Retinal pigment epithelial cell (primary cell): ENCODE measurements around the gene CHIT1.

Experiments used
- DNase-seq: peaks from one replicate; pipeline ENCODE4 v3.0.0-alpha.2; 2010; ENCODE audit warnings: low read depth
- H3K4me3 ChIP-seq: 2 replicates; pipeline ENCODE4 v1.5.1; 2011; ENCODE audit warnings: mild to moderate bottlenecking, low read length, control low read depth, moderate library complexity
- TF ChIP-seq, protein P1 (sequence below): conservative IDR thresholded peaks from 2 replicates; pipeline ENCODE4 v1.5.1; 2011; ENCODE audit warnings: low read depth, low read length, control low read depth, inconsistent platforms

The CHIT1 gene

DNA sequence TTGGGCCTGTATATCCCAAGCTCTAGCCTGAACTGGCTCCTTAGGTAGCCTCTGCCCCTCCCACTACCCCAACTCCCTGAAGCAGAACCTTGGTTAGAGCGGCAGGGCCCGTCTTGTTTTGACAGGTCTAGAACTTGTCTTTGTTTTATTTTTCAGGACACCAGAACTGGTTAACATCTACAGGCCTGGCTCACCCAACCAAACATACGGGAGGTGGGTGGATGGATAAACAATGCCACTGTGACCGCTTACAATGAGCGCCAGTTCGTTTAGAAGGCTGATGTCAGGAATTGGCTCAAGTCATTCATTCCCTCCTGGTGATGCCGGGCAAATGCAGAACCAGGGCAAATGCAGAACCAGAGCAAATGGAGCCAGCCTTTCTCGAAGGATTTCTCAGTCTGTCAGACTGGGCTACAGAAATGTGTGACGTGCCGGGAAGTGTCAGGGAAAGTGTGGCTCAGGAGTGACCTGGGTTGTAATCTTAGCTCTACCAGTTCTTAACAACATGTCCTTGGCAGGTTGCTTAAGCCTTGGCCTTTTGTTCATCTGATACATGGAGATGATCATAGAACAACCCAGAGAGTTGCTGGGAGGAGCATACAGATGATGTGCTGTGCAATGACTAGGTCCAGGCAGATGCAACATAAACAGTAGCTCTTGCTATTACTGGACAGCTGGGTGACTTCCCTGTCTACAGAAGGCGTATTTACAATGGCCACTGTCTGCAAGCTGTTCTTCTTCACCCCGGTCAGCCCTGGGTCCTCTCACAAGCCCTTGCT lies 45.3 kb upstream of the CHIT1 start:
- no peak overlapping the region for H3K4me3 ChIP-seq
- TF ChIP-seq, protein P1, sequence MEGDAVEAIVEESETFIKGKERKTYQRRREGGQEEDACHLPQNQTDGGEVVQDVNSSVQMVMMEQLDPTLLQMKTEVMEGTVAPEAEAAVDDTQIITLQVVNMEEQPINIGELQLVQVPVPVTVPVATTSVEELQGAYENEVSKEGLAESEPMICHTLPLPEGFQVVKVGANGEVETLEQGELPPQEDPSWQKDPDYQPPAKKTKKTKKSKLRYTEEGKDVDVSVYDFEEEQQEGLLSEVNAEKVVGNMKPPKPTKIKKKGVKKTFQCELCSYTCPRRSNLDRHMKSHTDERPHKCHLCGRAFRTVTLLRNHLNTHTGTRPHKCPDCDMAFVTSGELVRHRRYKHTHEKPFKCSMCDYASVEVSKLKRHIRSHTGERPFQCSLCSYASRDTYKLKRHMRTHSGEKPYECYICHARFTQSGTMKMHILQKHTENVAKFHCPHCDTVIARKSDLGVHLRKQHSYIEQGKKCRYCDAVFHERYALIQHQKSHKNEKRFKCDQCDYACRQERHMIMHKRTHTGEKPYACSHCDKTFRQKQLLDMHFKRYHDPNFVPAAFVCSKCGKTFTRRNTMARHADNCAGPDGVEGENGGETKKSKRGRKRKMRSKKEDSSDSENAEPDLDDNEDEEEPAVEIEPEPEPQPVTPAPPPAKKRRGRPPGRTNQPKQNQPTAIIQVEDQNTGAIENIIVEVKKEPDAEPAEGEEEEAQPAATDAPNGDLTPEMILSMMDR, result no peak
- DNase-seq, result no peak

DNA sequence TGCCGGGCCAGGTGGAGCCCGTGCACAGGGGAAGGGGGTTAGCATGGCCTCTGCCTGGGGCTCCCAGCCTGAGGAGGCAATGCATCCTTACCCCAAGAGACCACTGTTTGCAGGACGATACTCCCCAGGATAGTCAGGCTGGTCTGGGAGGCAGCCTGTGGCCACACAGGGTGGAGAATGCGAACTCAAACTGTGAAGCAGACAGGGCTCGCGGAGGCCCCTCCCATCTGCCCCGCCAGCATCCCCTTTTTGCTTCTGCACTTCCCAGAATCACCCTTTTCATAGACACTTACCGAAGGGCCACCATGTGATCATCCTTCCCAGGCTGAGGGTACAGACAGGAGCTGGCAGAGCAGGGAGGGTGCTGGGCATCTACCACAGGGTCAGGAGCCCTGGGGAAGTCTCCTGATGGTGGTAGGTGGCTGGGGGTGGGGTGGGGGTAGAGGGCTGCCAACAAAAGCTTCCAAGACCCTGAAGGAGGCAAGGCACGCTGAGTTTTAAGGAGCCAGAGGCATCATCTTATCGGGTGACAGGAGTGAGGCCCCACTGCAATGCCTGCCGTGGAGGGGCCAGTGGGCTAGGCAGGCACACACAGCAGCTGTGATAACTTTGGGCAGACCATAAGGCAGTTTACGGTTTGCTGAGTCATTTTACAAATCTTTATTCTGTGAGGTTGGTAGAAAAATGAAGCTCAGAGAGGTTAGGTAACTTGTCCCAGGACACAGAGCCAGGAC lies 44.6 kb upstream of the CHIT1 start:
- H3K4me3 ChIP-seq, result no peak overlapping the region
- no peak for DNase-seq
- TF ChIP-seq, protein P1, result no peak

- peak; percentile 57 for DNase-seq
- H3K4me3 ChIP-seq, result peak overlapping the region; percentile 31
- TF ChIP-seq, protein P1, result peak; percentile 92
Observed at GRCh38 chr1:203273206-203273868, 43.9 kb upstream of the CHIT1 start.

GRCh38 chr1:203272633-203273205 lies 43.2 kb upstream of the CHIT1 start:
- H3K4me3 ChIP-seq, result no peak overlapping the region

GRCh38 chr1:203271962-203272632 lies 42.6 kb upstream of the CHIT1 start:
- peak; percentile 39 for DNase-seq
- TF ChIP-seq, protein P1, result no peak

More at GRCh38 chr1:203272633-203273205, 43.2 kb upstream of the CHIT1 start:
- no peak for DNase-seq
- TF ChIP-seq, protein P1, result no peak

DNA sequence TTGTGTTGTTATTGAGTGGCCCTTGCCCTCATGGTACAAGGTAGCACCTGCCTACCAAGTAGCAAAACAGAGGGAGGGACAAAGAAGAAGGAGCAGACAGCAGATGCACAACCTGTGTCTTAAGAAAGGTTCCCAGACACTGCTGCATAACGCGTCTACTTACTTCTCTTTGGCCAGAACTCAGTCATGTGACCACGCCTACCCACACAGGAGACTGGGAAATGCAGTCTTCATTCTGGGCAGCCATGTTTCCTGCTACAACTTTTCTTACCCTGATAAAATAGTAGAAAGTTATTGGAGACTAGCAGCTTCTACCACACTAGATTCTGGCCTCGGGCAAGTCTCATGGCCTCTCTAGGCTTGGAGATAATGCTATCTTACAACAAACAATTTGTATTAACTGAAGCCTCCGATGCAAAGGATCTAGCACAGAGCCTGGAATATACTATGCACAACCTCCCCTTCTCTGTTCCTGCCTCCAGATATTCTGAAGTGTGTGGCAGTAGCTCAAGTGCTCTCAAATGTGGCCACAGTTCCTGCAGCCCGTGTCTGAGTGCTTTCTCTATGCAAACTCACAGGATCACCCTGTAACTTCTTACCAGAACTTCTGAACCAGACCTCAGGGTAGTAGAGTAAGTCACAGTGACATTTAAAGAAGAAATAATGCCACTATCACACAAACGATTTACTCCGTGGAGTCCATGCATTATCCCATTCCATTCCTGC lies 41.7 kb upstream of the CHIT1 start:
- TF ChIP-seq, protein P1, result no peak
- peak; percentile 37 for DNase-seq
- H3K4me3 ChIP-seq, result no peak overlapping the region

More at GRCh38 chr1:203271962-203272632, 42.6 kb upstream of the CHIT1 start:
- no peak overlapping the region for H3K4me3 ChIP-seq
